ENCODE data around the gene ASCL5. TPM values are rescaled to one million over a fixed set of nuclear protein-coding genes. Genes with fewer than 3 reads are reported as not detected.

Gene ASCL5
- total RNA-seq, 1 experiment from 2014 or later, result not detected

GRCh38 chr1:201141418-201141817 is 14.4 kb upstream of the ASCL5 start:
- ChIA-PET CTCF (no interaction called here), POLR2A (ENCODE audit: low non-redundant PET) (no interaction called here)
- Histone ChIP-seq H3K9me3 (ENCODE audit: low read depth, low read length, poor library complexity, severe bottlenecking) (no peaks in the 10 kb centered on the region), H3K27ac (ENCODE audit: low read depth, low read length, poor library complexity, severe bottlenecking) (no peak overlapping the region), H3K36me3 (ENCODE audit: insufficient read depth, low read length, poor library complexity, severe bottlenecking) (peaks cover 46% of the 10 kb centered on the region), H3K27me3 (replicated peaks; ENCODE audit: insufficient read depth, low read depth, low read length, poor library complexity) (no peaks in the 10 kb centered on the region), H3K4me1 (ENCODE audit: insufficient read depth, low read length, poor library complexity, severe bottlenecking) (peaks cover 5% of the 10 kb centered on the region), H3K4me3 (ENCODE audit: low read depth, low read length, poor library complexity, severe bottlenecking) (no peak overlapping the region)
- DNase-seq (ENCODE audit: low spot score), result no peak
- TF ChIP-seq CTCF (conservative IDR thresholded peaks at IDR 0.05; ENCODE audit: low read depth, low read length) (no peak), EZH2 (IDR thresholded peaks at IDR 0.05; ENCODE audit: borderline replicate concordance, low read depth, low read length, poor library complexity, severe bottlenecking) (no peak)
- BruUV-seq (replicated peaks), result no TSS peak
- intact Hi-C loops (cut with micrococcal nuclease; ENCODE audit: unreplicated experiment), result no loop called here

GRCh38 chr1:201140941-201141260 is 13.9 kb upstream of the ASCL5 start:
- no peaks in the 10 kb centered on the region for H3K9me3 ChIP-seq (ENCODE audit: low read depth, low read length, poor library complexity, severe bottlenecking)
- DNase-seq (ENCODE audit: low spot score), result no peak
- no peak overlapping the region for H3K4me3 ChIP-seq (ENCODE audit: low read depth, low read length, poor library complexity, severe bottlenecking)
- CTCF ChIA-PET, result no interaction called here
- TF ChIP-seq CTCF (conservative IDR thresholded peaks at IDR 0.05; ENCODE audit: low read depth, low read length) (no peak), EZH2 (IDR thresholded peaks at IDR 0.05; ENCODE audit: borderline replicate concordance, low read depth, low read length, poor library complexity, severe bottlenecking) (no peak)
- no TSS peak for BruUV-seq (replicated peaks)
- H3K27ac ChIP-seq (ENCODE audit: low read depth, low read length, poor library complexity, severe bottlenecking), result no peak overlapping the region
- intact Hi-C loops (cut with micrococcal nuclease; ENCODE audit: unreplicated experiment), result no loop called here
- peaks cover 41% of the 10 kb centered on the region for H3K36me3 ChIP-seq (ENCODE audit: insufficient read depth, low read length, poor library complexity, severe bottlenecking)
- POLR2A ChIA-PET (ENCODE audit: low non-redundant PET), result no interaction called here
- no peaks in the 10 kb centered on the region for H3K27me3 ChIP-seq (replicated peaks; ENCODE audit: insufficient read depth, low read depth, low read length, poor library complexity)
- H3K4me1 ChIP-seq (ENCODE audit: insufficient read depth, low read length, poor library complexity, severe bottlenecking), result peaks cover 5% of the 10 kb centered on the region

- intact Hi-C loops (cut with micrococcal nuclease; ENCODE audit: unreplicated experiment), result no loop called here
- H3K9me3 ChIP-seq (ENCODE audit: low read depth, low read length, poor library complexity, severe bottlenecking), result no peaks in the 10 kb centered on the region
- ChIA-PET POLR2A (ENCODE audit: low non-redundant PET) (no interaction called here), CTCF (no interaction called here)
- H3K4me1 ChIP-seq (ENCODE audit: insufficient read depth, low read length, poor library complexity, severe bottlenecking), result peaks cover 5% of the 10 kb centered on the region
- no peak for DNase-seq (ENCODE audit: low spot score)
- peaks cover 39% of the 10 kb centered on the region for H3K36me3 ChIP-seq (ENCODE audit: insufficient read depth, low read length, poor library complexity, severe bottlenecking)
- no peaks in the 10 kb centered on the region for H3K27me3 ChIP-seq (replicated peaks; ENCODE audit: insufficient read depth, low read depth, low read length, poor library complexity)
- TF ChIP-seq CTCF (conservative IDR thresholded peaks at IDR 0.05; ENCODE audit: low read depth, low read length) (no peak), EZH2 (IDR thresholded peaks at IDR 0.05; ENCODE audit: borderline replicate concordance, low read depth, low read length, poor library complexity, severe bottlenecking) (no peak)
- H3K4me3 ChIP-seq (ENCODE audit: low read depth, low read length, poor library complexity, severe bottlenecking), result no peak overlapping the region
- peak overlapping the region; percentile 34 for H3K27ac ChIP-seq (ENCODE audit: low read depth, low read length, poor library complexity, severe bottlenecking)
- no TSS peak for BruUV-seq (replicated peaks)
These were observed 13.4 kb upstream of the ASCL5 start for GRCh38 chr1:201140235-201140940.
